Peyer's patch (tissue), 4 donors: ENCODE results near the gene PLXNB2.

Experiments
- CTCF ChIP-seq, 6 experiments: fragments of 450-650 bp in 4 of 6; fragments of 200-600 bp in 2 of 6; sonication (generic) in 1 of 6; IDR thresholded peaks; one replicate each; pipeline ENCODE4 v1.5.1; 2017 to 2019; ENCODE audit warnings: antibody characterized with exemption in 6 of 6, mild to moderate bottlenecking in 3 of 6, moderate library complexity in 1 of 6
- POLR2A ChIP-seq, 2 donors: fragments of 450-650 bp; IDR thresholded peaks; one replicate each; pipeline ENCODE4 v1.5.1; 2017; ENCODE audit warnings: antibody characterized with exemption in 2 of 2, mild to moderate bottlenecking in 2 of 2, moderate library complexity in 2 of 2

- TF ChIP-seq CTCF (IDR thresholded peaks at IDR 0.05) (no peak), POLR2A (IDR thresholded peaks at IDR 0.05) (no peak)
Observed at GRCh38 chr22:50277761-50278160, 29.7 kb downstream of the PLXNB2 start.
